ENCODE measurements around the gene FER1L5.

Gene FER1L5

GRCh38 chr2:96661324-96661723 is 18.8 kb downstream of the FER1L5 start:
- TF ChIP-seq EZH2phosphoT487 (IDR thresholded peaks at IDR 0.05; ENCODE audit: borderline replicate concordance, low read length) (no peak), CTCF (IDR thresholded peaks at IDR 0.05; ENCODE audit: low read depth, low read length, poor library complexity, severe bottlenecking) (no peak)
- H3F3A ChIP-seq (ENCODE audit: control insufficient read depth, insufficient read depth) = no peaks in the 10 kb centered on the region
- no peak overlapping the region for H3K27ac ChIP-seq (ENCODE audit: low read depth, low read length)

GRCh38 chr2:96662360-96662759 is 19.8 kb downstream of the FER1L5 start:
- H3K9me3 ChIP-seq (ENCODE audit: control insufficient read depth, insufficient read depth, low read length) = no peaks in the 10 kb centered on the region
- no peaks in the 10 kb centered on the region for H3K4me1 ChIP-seq (ENCODE audit: control insufficient read depth, low read length)
- no peaks in the 10 kb centered on the region for H3K36me3 ChIP-seq (ENCODE audit: control insufficient read depth, low read length)
- TF ChIP-seq CTCF (IDR thresholded peaks at IDR 0.05; ENCODE audit: low read depth, low read length, poor library complexity, severe bottlenecking) = no peak
- no peaks in the 10 kb centered on the region for H4K20me1 ChIP-seq (ENCODE audit: control insufficient read depth, insufficient read depth, low read depth, low read length)
- H3K4me3 ChIP-seq (ENCODE audit: low read length) = no peak overlapping the region
- H3K27me3 ChIP-seq (ENCODE audit: control insufficient read depth, low read length) = no peaks in the 10 kb centered on the region
- no peak overlapping the region for H3K27ac ChIP-seq (ENCODE audit: low read depth, low read length)
- no peak overlapping the region for H3K4me2 ChIP-seq (ENCODE audit: low read length)
- no peaks in the 10 kb centered on the region for H3K9me2 ChIP-seq (replicated peaks; ENCODE audit: control insufficient read depth, low read length)
- H3K79me2 ChIP-seq (ENCODE audit: control insufficient read depth, low read length) = no peaks in the 10 kb centered on the region
- no peaks in the 10 kb centered on the region for H3F3A ChIP-seq (ENCODE audit: control insufficient read depth, insufficient read depth)

More at GRCh38 chr2:96661324-96661723, 18.8 kb downstream of the FER1L5 start:
- no peaks in the 10 kb centered on the region for H4K20me1 ChIP-seq (ENCODE audit: control insufficient read depth, insufficient read depth, low read depth, low read length)
- H3K4me2 ChIP-seq (ENCODE audit: low read length) = no peak overlapping the region
- no peaks in the 10 kb centered on the region for H3K36me3 ChIP-seq (ENCODE audit: control insufficient read depth, low read length)
- no peaks in the 10 kb centered on the region for H3K27me3 ChIP-seq (ENCODE audit: control insufficient read depth, low read length)
- no peaks in the 10 kb centered on the region for H3K9me3 ChIP-seq (ENCODE audit: control insufficient read depth, insufficient read depth, low read length)
- H3K9me2 ChIP-seq (replicated peaks; ENCODE audit: control insufficient read depth, low read length) = no peaks in the 10 kb centered on the region
- H3K79me2 ChIP-seq (ENCODE audit: control insufficient read depth, low read length) = no peaks in the 10 kb centered on the region
- no peak overlapping the region for H3K4me3 ChIP-seq (ENCODE audit: low read length)
- peaks cover 5% of the 10 kb centered on the region for H3K4me1 ChIP-seq (ENCODE audit: control insufficient read depth, low read length)

GRCh38 chr2:96663177-96663576 is 20.6 kb downstream of the FER1L5 start:
- H3K9me3 ChIP-seq (ENCODE audit: control insufficient read depth, insufficient read depth, low read length) = no peaks in the 10 kb centered on the region
- H3K27ac ChIP-seq (ENCODE audit: low read depth, low read length) = no peak overlapping the region
- H3K79me2 ChIP-seq (ENCODE audit: control insufficient read depth, low read length) = no peaks in the 10 kb centered on the region
- no peaks in the 10 kb centered on the region for H3K4me1 ChIP-seq (ENCODE audit: control insufficient read depth, low read length)
- H3K36me3 ChIP-seq (ENCODE audit: control insufficient read depth, low read length) = no peaks in the 10 kb centered on the region
- TF ChIP-seq EZH2phosphoT487 (IDR thresholded peaks at IDR 0.05; ENCODE audit: borderline replicate concordance, low read length) (no peak), CTCF (IDR thresholded peaks at IDR 0.05; ENCODE audit: low read depth, low read length, poor library complexity, severe bottlenecking) (no peak)
- no peaks in the 10 kb centered on the region for H3K27me3 ChIP-seq (ENCODE audit: control insufficient read depth, low read length)
- no peaks in the 10 kb centered on the region for H4K20me1 ChIP-seq (ENCODE audit: control insufficient read depth, insufficient read depth, low read depth, low read length)
- no peak overlapping the region for H3K4me2 ChIP-seq (ENCODE audit: low read length)
- H3F3A ChIP-seq (ENCODE audit: control insufficient read depth, insufficient read depth) = no peaks in the 10 kb centered on the region
- no peak overlapping the region for H3K4me3 ChIP-seq (ENCODE audit: low read length)
- H3K9me2 ChIP-seq (replicated peaks; ENCODE audit: control insufficient read depth, low read length) = no peaks in the 10 kb centered on the region

GRCh38 chr2:96663829-96664228 is 21.3 kb downstream of the FER1L5 start:
- H3K9me3 ChIP-seq (ENCODE audit: control insufficient read depth, insufficient read depth, low read length) = no peaks in the 10 kb centered on the region
- H4K20me1 ChIP-seq (ENCODE audit: control insufficient read depth, insufficient read depth, low read depth, low read length) = no peaks in the 10 kb centered on the region
- no peak overlapping the region for H3K27ac ChIP-seq (ENCODE audit: low read depth, low read length)
- H3K79me2 ChIP-seq (ENCODE audit: control insufficient read depth, low read length) = no peaks in the 10 kb centered on the region
- no peaks in the 10 kb centered on the region for H3K36me3 ChIP-seq (ENCODE audit: control insufficient read depth, low read length)
- H3K9me2 ChIP-seq (replicated peaks; ENCODE audit: control insufficient read depth, low read length) = no peaks in the 10 kb centered on the region
- no peaks in the 10 kb centered on the region for H3F3A ChIP-seq (ENCODE audit: control insufficient read depth, insufficient read depth)
- no peak for TF ChIP-seq CTCF (IDR thresholded peaks at IDR 0.05; ENCODE audit: low read depth, low read length, poor library complexity, severe bottlenecking)
- H3K4me3 ChIP-seq (ENCODE audit: low read length) = no peak overlapping the region
- H3K4me1 ChIP-seq (ENCODE audit: control insufficient read depth, low read length) = no peaks in the 10 kb centered on the region
- H3K27me3 ChIP-seq (ENCODE audit: control insufficient read depth, low read length) = no peaks in the 10 kb centered on the region
- H3K4me2 ChIP-seq (ENCODE audit: low read length) = no peak overlapping the region
